IMR-90 (cell line): Measurements from ENCODE around the gene FAM237A. TPM values are rescaled to one million over a fixed set of nuclear protein-coding genes. Genes with fewer than 3 reads are reported as not detected.

ENCODE experiments used
- ATAC-seq: fragments of 200-7000 bp; cut with Tn5 transposase; 2 replicates; pipeline ENCODE4 v1.9.1; 2020; ENCODE audit warnings: low read depth, mild to moderate bottlenecking, moderate library complexity
- BruUV-seq: library from RNA; stranded (reverse); fragments of 400-500 nt; replicated peaks from 2 replicates; lab custom pipeline; 2021; lab: Mats Ljungman, UMichigan
- CTCF ChIA-PET: fragments of 300-600 bp; formaldehyde crosslinking; extraction: SDS; loops from one replicate; lab custom pipeline; 2021; ENCODE audit warnings: antibody characterized with exemption; lab: Yijun Ruan, JAX
- POLR2A ChIA-PET: fragments of 300-600 bp; sonication (Branson Sonifier 250); formaldehyde crosslinking; loops from one replicate; lab custom pipeline; 2022; ENCODE audit warnings: antibody characterized with exemption; ENCODE audit not compliant: unreplicated experiment; lab: Charles Lee
- DNase-seq: peaks from one replicate; pipeline ENCODE4 v3.0.0; 2013
- H2AFZ ChIP-seq: replicated peaks from 2 replicates; pipeline ENCODE3; 2013; ENCODE audit warnings: low read length, mild to moderate bottlenecking; ENCODE audit not compliant: poor library complexity
- H2AK5ac ChIP-seq: 2 replicates; pipeline ENCODE4 v1.6.1; 2013; ENCODE audit warnings: low read depth, low read length, inconsistent platforms
- H2AK9ac ChIP-seq: replicated peaks from 2 replicates; pipeline ENCODE3; 2013; ENCODE audit warnings: mild to moderate bottlenecking, low read depth, low read length, moderate library complexity; ENCODE audit not compliant: poor library complexity
- H2BK120ac ChIP-seq: 2 replicates; pipeline ENCODE4 v1.6.1; 2013; ENCODE audit warnings: low read depth, low read length, inconsistent platforms
- H2BK15ac ChIP-seq: 3 replicates; pipeline ENCODE4 v1.6.1; 2013; ENCODE audit warnings: low read depth, low read length, inconsistent platforms
- H2BK20ac ChIP-seq: 2 replicates; pipeline ENCODE4 v1.6.1; 2013; ENCODE audit warnings: low read depth, mild to moderate bottlenecking, inconsistent platforms, low read length, moderate library complexity
- H2BK5ac ChIP-seq: 2 replicates; pipeline ENCODE4 v1.6.1; 2013; ENCODE audit warnings: mild to moderate bottlenecking, low read depth, low read length, inconsistent platforms; ENCODE audit not compliant: poor library complexity, severe bottlenecking
- H3K14ac ChIP-seq: replicated peaks from 2 replicates; pipeline ENCODE4 v1.6.1; 2013; ENCODE audit warnings: low read depth, low read length, inconsistent platforms
- H3K18ac ChIP-seq: 2 replicates; pipeline ENCODE4 v1.6.1; 2013; ENCODE audit warnings: low read depth, low read length, control low read depth
- H3K23ac ChIP-seq: 2 replicates; pipeline ENCODE4 v1.6.1; 2013; ENCODE audit warnings: low read depth, low read length, inconsistent platforms
- H3K27ac ChIP-seq: 2 replicates; pipeline ENCODE4 v1.5.1; 2013; ENCODE audit warnings: mild to moderate bottlenecking, control low read depth, low read length; ENCODE audit not compliant: insufficient read depth
- H3K27me3 ChIP-seq: 2 replicates; pipeline ENCODE4 v1.6.1; 2013; ENCODE audit warnings: low read length; ENCODE audit not compliant: control insufficient read depth, insufficient read depth
- H3K36me3 ChIP-seq: 2 replicates; pipeline ENCODE4 v1.6.1; 2013; ENCODE audit warnings: low read length, mixed read lengths; ENCODE audit not compliant: control insufficient read depth, insufficient read depth
- H3K4ac ChIP-seq: 2 replicates; pipeline ENCODE4 v1.6.1; 2013; ENCODE audit warnings: low read depth, low read length, inconsistent platforms
- H3K4me1 ChIP-seq: 2 replicates; pipeline ENCODE4 v1.6.1; 2013; ENCODE audit warnings: low read length, mixed read lengths; ENCODE audit not compliant: control insufficient read depth, insufficient read depth
- H3K4me2 ChIP-seq: 2 replicates; pipeline ENCODE4 v1.6.1; 2013; ENCODE audit warnings: low read depth, mild to moderate bottlenecking, control low read depth, low read length, moderate library complexity
- H3K4me3 ChIP-seq: 2 replicates; pipeline ENCODE4 v1.5.1; 2013; ENCODE audit warnings: low read depth, mild to moderate bottlenecking, control low read depth, low read length, moderate library complexity; ENCODE audit not compliant: insufficient read depth
- H3K56ac ChIP-seq: 2 replicates; pipeline ENCODE4 v1.6.1; 2013; ENCODE audit warnings: low read length, inconsistent platforms; ENCODE audit not compliant: insufficient read depth; ENCODE audit errors: extremely low read depth
- H3K79me1 ChIP-seq, 2 experiments: 2 replicates each; pipeline ENCODE4 v1.6.1; 2013; ENCODE audit warnings: low read length in 2 of 2, inconsistent platforms in 1 of 2, low read depth in 1 of 2
- H3K9ac ChIP-seq: 2 replicates; pipeline ENCODE4 v1.6.1; 2013; ENCODE audit warnings: low read depth, low read length, control low read depth
- H3K9me1 ChIP-seq: 2 replicates; pipeline ENCODE4 v1.6.1; 2013; ENCODE audit warnings: low read length, inconsistent platforms; ENCODE audit not compliant: insufficient read depth
- H3K9me3 ChIP-seq: 2 replicates; pipeline ENCODE4 v1.6.1; 2013; ENCODE audit warnings: low read length; ENCODE audit not compliant: control insufficient read depth, insufficient read depth
- H4K20me1 ChIP-seq: 2 replicates; pipeline ENCODE4 v1.6.1; 2013; ENCODE audit warnings: low read length, inconsistent platforms; ENCODE audit not compliant: insufficient read depth
- H4K5ac ChIP-seq: 2 replicates; pipeline ENCODE4 v1.6.1; 2013; ENCODE audit warnings: mild to moderate bottlenecking, low read depth, low read length, control low read depth
- H4K8ac ChIP-seq, 2 experiments: 2 replicates each; pipeline ENCODE4 v1.6.1; 2013; ENCODE audit warnings: low read depth in 2 of 2, low read length in 2 of 2, control low read depth in 1 of 2, inconsistent platforms in 1 of 2
- H4K91ac ChIP-seq: 2 replicates; pipeline ENCODE4 v1.6.1; 2013; ENCODE audit warnings: low read depth, low read length, inconsistent platforms; ENCODE audit not compliant: insufficient read depth
- MAZ ChIP-seq: IDR thresholded peaks from 2 replicates; pipeline ENCODE4 v1.6.1; 2012; ENCODE audit warnings: low read depth, mild to moderate bottlenecking, low read length, improper control_type of control experiment, moderate library complexity, borderline replicate concordance
- SMC3 ChIP-seq: fragments of 150-350 bp; IDR thresholded peaks from 2 replicates; pipeline ENCODE4 v1.6.1; 2016; ENCODE audit warnings: low read depth, mild to moderate bottlenecking, antibody characterized with exemption, low read length, moderate library complexity
- WGBS, 2 experiments: methylation state at CpG; one replicate each; pipeline versions ENCODE4 v1.1.5 to v1.1.7; 2013; ENCODE audit warnings: missing lambda C conversion rate in 2 of 2; ENCODE audit not compliant: insufficient read length in 1 of 2; ENCODE audit errors: extremely low coverage in 2 of 2; 5-methylcytosine and 5-hydroxymethylcytosine counted together
- dilution Hi-C: fragments of 300-500 bp; cut with HindIII; formaldehyde crosslinking; loops from one replicate; pipeline ENCODE4 v1.14.3; 2018; ENCODE audit warnings: low sequenced_read_pairs; ENCODE audit not compliant: unreplicated experiment
- in situ Hi-C: fragments of 300-500 bp; cut with MboI; formaldehyde crosslinking; loops from 3 replicates; pipeline ENCODE4 v1.14.3; 2019; ENCODE audit warnings: low sequenced_read_pairs, inconsistent platforms, mixed read lengths
- intact Hi-C: fragments of 100-400 bp; cut with micrococcal nuclease; formaldehyde crosslinking; loops from 2 replicates; pipeline ENCODE4 v1.10.0; 2022
- polyA plus RNA-seq, 3 experiments: library from polyadenylated mRNA; depleted of rRNA; stranded (reverse); fragments of >200 nt; gene quantifications; 2 replicates each; pipeline ENCODE4 v1.2.3, GENCODE V29; 2012; ENCODE audit warnings: low replicate concordance in 1 of 3
- total RNA-seq: library from RNA; depleted of rRNA; stranded (reverse); fragments of >200 nt; gene quantifications from 2 replicates; pipeline ENCODE4 v1.2.3, GENCODE V29; 2012; rRNA removed
- TF ChIP-seq, protein P1 (sequence below): fragments of 150-350 bp; IDR thresholded peaks from 2 replicates; pipeline ENCODE4 v1.6.1; 2016; ENCODE audit warnings: low read depth, mild to moderate bottlenecking, low read length, moderate library complexity, borderline replicate concordance

The FAM237A gene
- total and polyA plus RNA-seq, 2 of the 4 experiments (the other 2 are of a cell fraction): not detected

DNA sequence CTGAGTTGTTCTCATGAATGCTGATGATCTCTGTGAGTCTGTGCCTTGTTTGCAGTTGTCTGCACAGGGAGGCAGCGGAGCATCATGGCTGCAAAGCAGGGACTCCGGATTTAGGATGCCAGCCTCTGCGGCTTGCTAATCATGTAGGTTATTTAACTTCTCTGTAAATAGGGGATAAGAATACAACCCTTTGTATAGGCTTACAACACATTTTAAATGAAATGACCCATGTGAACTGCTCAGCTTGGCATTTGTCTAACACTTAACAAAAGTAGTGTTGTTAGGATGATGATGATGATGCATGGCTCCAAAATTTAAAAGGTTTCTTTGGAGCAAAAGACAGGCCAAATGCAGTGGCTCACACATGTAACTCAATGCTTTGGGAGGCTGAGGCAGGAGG lies 56.5 kb downstream of the FAM237A start:
- no peak overlapping the region for H2BK5ac ChIP-seq
- no peak overlapping the region for H2BK20ac ChIP-seq
- TF ChIP-seq MAZ: no peak
- no peak for TF ChIP-seq SMC3
- TF ChIP-seq, protein P1, sequence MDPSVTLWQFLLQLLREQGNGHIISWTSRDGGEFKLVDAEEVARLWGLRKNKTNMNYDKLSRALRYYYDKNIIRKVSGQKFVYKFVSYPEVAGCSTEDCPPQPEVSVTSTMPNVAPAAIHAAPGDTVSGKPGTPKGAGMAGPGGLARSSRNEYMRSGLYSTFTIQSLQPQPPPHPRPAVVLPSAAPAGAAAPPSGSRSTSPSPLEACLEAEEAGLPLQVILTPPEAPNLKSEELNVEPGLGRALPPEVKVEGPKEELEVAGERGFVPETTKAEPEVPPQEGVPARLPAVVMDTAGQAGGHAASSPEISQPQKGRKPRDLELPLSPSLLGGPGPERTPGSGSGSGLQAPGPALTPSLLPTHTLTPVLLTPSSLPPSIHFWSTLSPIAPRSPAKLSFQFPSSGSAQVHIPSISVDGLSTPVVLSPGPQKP: no peak
- intact Hi-C loops (loop anchor here (10.0 kb wide), 2 partner anchors 926 to 1036 kb away; partner anchors contain the start of gene METTL21A), dilution Hi-C loops (no loop called here), in situ Hi-C loops (loop anchor here (10.0 kb wide), 1 partner anchor 776 kb away; no protein-coding TSS in a partner anchor)
- DNase-seq (no peak), ATAC-seq (no peak)
- no peak overlapping the region for H3K4ac ChIP-seq
- POLR2A ChIA-PET: no interaction called here
- no peak overlapping the region for H3K56ac ChIP-seq
- no TSS peak for BruUV-seq
- H3K14ac ChIP-seq: no peak overlapping the region
- H4K8ac ChIP-seq: no peak overlapping the region
- WGBS, 2 experiments: no CpG with 5 or more reads among the region's 3 CpGs
- no peak overlapping the region for H2AK9ac ChIP-seq
- H2BK15ac ChIP-seq: no peak overlapping the region
- H3K36me3 ChIP-seq: no peaks in the 10 kb centered on the region
- H3K79me1 ChIP-seq: no peaks in the 10 kb centered on the region
- H4K20me1 ChIP-seq: no peaks in the 10 kb centered on the region
- H3K27ac ChIP-seq: no peak overlapping the region
- H3K27me3 ChIP-seq: peaks cover 3% of the 10 kb centered on the region
- CTCF ChIA-PET: interaction anchor here (1.8 kb wide), 1 partner anchor 84 kb away, joined by 5 read pairs; no protein-coding TSS in a partner anchor
- no peak overlapping the region for H2AK5ac ChIP-seq
- no peak overlapping the region for H3K4me3 ChIP-seq
- no peak overlapping the region for H2AFZ ChIP-seq
- no peak overlapping the region for H4K91ac ChIP-seq
- H3K9me3 ChIP-seq: no peaks in the 10 kb centered on the region
- no peaks in the 10 kb centered on the region for H3K4me1 ChIP-seq
- no peak overlapping the region for H3K23ac ChIP-seq
- no peak overlapping the region for H3K9ac ChIP-seq
- no peak overlapping the region for H4K5ac ChIP-seq
- no peak overlapping the region for H3K18ac ChIP-seq
- H3K4me2 ChIP-seq: no peak overlapping the region
- H3K9me1 ChIP-seq: no peaks in the 10 kb centered on the region
- no peak overlapping the region for H2BK120ac ChIP-seq

Other genes with a start within 250 kb of the FAM237A start
- 2.9 and 3.9 TPM in 2 replicates for gene ADAM23, start 199.0 kb upstream of the FAM237A start, total RNA-seq
- 7.4 and 10.3 TPM in 2 replicates for gene ADAM23, start 199.0 kb upstream of the FAM237A start, polyA plus RNA-seq (2012; rRNA removed)
- not detected in 2 replicates for gene DYTN, start 75.9 kb downstream of the FAM237A start, total RNA-seq
- not detected in 2 replicates for gene DYTN, start 75.9 kb downstream of the FAM237A start, polyA plus RNA-seq (2012; rRNA removed)
- gene MDH1B, start 122.8 kb downstream of the FAM237A start, total RNA-seq: 0.54 and 0.56 TPM in 2 replicates
- 0.38 and 0.53 TPM in 2 replicates for gene MDH1B, start 122.8 kb downstream of the FAM237A start, polyA plus RNA-seq (2012; rRNA removed)
- 50.4 and 70.3 TPM in 2 replicates for gene FASTKD2, start 123.1 kb downstream of the FAM237A start, total RNA-seq
- gene FASTKD2, start 123.1 kb downstream of the FAM237A start, polyA plus RNA-seq (2012; rRNA removed): 17.6 and 18.5 TPM in 2 replicates